Upper lobe of left lung (tissue), 6 donors: ENCODE data around the gene MLLT1. TPM values are rescaled to one million over a fixed set of nuclear protein-coding genes. Genes with fewer than 3 reads are reported as not detected.

ENCODE experiments used
- ATAC-seq, 2 donors: fragments of 200-7000 bp; cut with Tn5 transposase; one replicate each; pipeline ENCODE4 v1.9.1; 2022; ENCODE audit warnings: mild to moderate bottlenecking in 2 of 2, moderate library complexity in 2 of 2; ENCODE audit not compliant: low FRiP score in 2 of 2
- DNase-seq, 2 donors: peaks; one replicate each; pipeline ENCODE4 v3.0.0-alpha.2; 2019 to 2020
- H3K27ac ChIP-seq, 4 donors: fragments of 200-600 bp; sonication (generic); one replicate each; pipeline ENCODE4 v1.5.1; 2016 to 2019
- H3K27me3 ChIP-seq, 4 donors: fragments of 200-600 bp; sonication (generic); one replicate each; pipeline ENCODE4 v1.5.1; 2017 to 2019
- H3K36me3 ChIP-seq, 4 donors: fragments of 200-600 bp; sonication (generic); one replicate each; pipeline ENCODE4 v1.5.1; 2016 to 2019
- H3K4me1 ChIP-seq, 4 donors: fragments of 200-600 bp; sonication (generic); one replicate each; pipeline ENCODE4 v1.5.1; 2018 to 2019
- H3K4me3 ChIP-seq, 4 donors: fragments of 200-600 bp; sonication (generic); one replicate each; pipeline ENCODE4 v1.5.1; 2017 to 2019; ENCODE audit warnings: mild to moderate bottlenecking in 2 of 4, moderate library complexity in 1 of 4
- H3K9me3 ChIP-seq, 4 donors: fragments of 200-600 bp; sonication (generic); one replicate each; pipeline ENCODE4 v1.5.1; 2018 to 2019
- EP300 ChIP-seq, 4 donors: sonication (generic); formaldehyde crosslinking; IDR thresholded peaks; one replicate each; pipeline ENCODE4 v1.5.1; 2017; ENCODE audit warnings: antibody characterized with exemption in 4 of 4, control low read depth in 2 of 4
- POLR2A ChIP-seq, 4 donors: fragments of 450-650 bp; IDR thresholded peaks; one replicate each; pipeline ENCODE4 v1.5.1; 2016 to 2017; ENCODE audit warnings: antibody characterized with exemption in 4 of 4, mild to moderate bottlenecking in 2 of 4
- POLR2AphosphoS5 ChIP-seq, 2 donors: sonication (generic); formaldehyde crosslinking; IDR thresholded peaks; one replicate each; pipeline ENCODE4 v1.5.1; 2017; ENCODE audit warnings: antibody characterized with exemption in 2 of 2
- WGBS, 2 donors: methylation state at CpG; one replicate each; pipeline ENCODE4 v1.1.5; 2017 to 2018; 5-methylcytosine and 5-hydroxymethylcytosine counted together
- total RNA-seq, 6 donors: library from RNA; depleted of rRNA in 4 of 6; stranded (reverse); fragments of >200 nt in 4 of 6; gene quantifications; one replicate each; pipeline versions ENCODE4 v1.1.0 to v1.2.1, GENCODE V29; 2016 to 2021
- TF ChIP-seq, protein P1 (sequence below), 6 experiments: fragments of 450-650 bp in 4 of 6; fragments of 200-600 bp in 2 of 6; sonication (generic) in 2 of 6; IDR thresholded peaks; one replicate each; pipeline ENCODE4 v1.5.1; 2016 to 2019; ENCODE audit warnings: antibody characterized with exemption in 6 of 6
- donor health status: DM: no; HTN: no; CAD: no; lungs with moderate emphysema.
- donor health status: DM: no; HTN: yes; CAD: no; lungs with severe emphysema.

The MLLT1 gene
- total RNA-seq, 6 donors from 2014 or later = 22.1 to 98.9 (median 49.3) TPM

DNA sequence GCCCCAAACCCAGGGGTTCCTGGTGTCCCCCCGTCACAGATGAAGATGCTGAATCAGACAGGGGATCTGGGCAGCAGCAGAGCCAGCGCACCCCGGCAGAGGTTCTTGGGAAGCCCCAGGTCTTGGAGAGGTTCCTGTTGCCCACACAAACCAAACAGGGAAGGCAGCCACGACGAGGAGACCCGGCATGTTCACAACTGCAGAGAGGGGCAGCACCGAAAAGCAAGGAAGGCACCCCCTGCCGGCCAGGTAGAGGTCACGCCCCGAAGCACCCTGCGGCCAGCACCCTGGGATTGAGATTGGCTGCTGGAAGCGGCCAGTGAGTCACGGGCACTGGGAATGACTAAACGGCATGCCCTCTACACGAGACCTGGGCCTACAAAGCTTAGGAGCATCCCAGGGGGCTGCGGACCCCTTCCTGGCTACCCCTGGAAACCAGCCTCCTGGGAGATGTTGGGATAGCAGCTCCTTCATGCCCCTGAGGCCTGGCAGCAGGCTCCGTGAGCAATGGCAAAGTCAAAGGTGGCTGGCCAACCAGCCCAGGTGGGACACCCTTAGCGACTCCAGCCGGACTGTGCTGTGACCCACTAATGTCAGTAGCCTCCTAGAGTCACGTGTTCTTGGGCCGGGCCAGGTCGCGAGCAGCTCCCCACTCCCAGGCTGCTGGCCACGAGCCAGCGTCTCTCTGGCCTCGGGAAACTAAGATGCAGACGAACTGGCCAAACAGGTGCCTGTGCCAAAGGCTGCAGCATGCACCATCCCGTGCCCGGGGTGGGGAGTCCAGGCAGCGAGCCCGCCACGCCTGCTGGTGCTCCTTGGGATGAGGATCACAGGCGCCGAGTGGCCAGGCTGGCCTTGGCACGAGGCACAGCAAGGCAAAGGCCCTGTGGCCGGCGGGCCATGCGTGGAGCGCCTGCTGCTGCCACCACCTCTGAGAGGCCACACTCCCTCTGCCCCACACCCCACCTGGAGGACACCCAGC lies 43.2 kb downstream of the MLLT1 start:
- Histone ChIP-seq H3K27ac (peak overlapping the region; percentile 88 to 92 (median 89)), H3K4me1 (peaks cover 91 to 98% (median 94%) of the 10 kb centered on the region in 4 donors), H3K27me3 (no peaks in the 10 kb centered on the region), H3K36me3 (no peaks in the 10 kb centered on the region), H3K4me3 (no peak overlapping the region), H3K9me3 (no peaks in the 10 kb centered on the region)
- WGBS, 2 donors = 51 to 53% methylated on average over 4 to 36 of the region's 39 CpGs
- ATAC-seq (peak in 1 of 2 donors; percentile 60), DNase-seq (peak; percentile 91 to 95)
- TF ChIP-seq, protein P1, sequence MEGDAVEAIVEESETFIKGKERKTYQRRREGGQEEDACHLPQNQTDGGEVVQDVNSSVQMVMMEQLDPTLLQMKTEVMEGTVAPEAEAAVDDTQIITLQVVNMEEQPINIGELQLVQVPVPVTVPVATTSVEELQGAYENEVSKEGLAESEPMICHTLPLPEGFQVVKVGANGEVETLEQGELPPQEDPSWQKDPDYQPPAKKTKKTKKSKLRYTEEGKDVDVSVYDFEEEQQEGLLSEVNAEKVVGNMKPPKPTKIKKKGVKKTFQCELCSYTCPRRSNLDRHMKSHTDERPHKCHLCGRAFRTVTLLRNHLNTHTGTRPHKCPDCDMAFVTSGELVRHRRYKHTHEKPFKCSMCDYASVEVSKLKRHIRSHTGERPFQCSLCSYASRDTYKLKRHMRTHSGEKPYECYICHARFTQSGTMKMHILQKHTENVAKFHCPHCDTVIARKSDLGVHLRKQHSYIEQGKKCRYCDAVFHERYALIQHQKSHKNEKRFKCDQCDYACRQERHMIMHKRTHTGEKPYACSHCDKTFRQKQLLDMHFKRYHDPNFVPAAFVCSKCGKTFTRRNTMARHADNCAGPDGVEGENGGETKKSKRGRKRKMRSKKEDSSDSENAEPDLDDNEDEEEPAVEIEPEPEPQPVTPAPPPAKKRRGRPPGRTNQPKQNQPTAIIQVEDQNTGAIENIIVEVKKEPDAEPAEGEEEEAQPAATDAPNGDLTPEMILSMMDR (IDR thresholded peaks at IDR 0.05) = peak in 1 of 6 experiments; percentile 3
- TF ChIP-seq POLR2AphosphoS5 (IDR thresholded peaks at IDR 0.05) (peak in 1 of 2 donors; percentile 58), POLR2A (IDR thresholded peaks at IDR 0.05) (no peak), EP300 (IDR thresholded peaks at IDR 0.05) (peak in 1 of 4 donors; percentile 53)

- Histone ChIP-seq H3K4me1 (peaks cover 82 to 95% (median 90%) of the 10 kb centered on the region in 4 donors), H3K27ac (peak overlapping the region; percentile 88 to 92 (median 89)), H3K36me3 (peaks cover 0 to 4% (median 2%) of the 10 kb centered on the region in 4 donors), H3K27me3 (no peaks in the 10 kb centered on the region), H3K4me3 (no peak overlapping the region), H3K9me3 (no peaks in the 10 kb centered on the region)
- WGBS, 2 donors = 80 to 81% methylated on average over 25 to 26 of the region's 26 CpGs
- peak in 1 of 2 donors; percentile 58 for DNase-seq
- ATAC-seq = no peak
- TF ChIP-seq EP300 (IDR thresholded peaks at IDR 0.05) = no peak
- no peak for TF ChIP-seq POLR2A (IDR thresholded peaks at IDR 0.05)
- TF ChIP-seq, protein P1 (IDR thresholded peaks at IDR 0.05) = no peak
- TF ChIP-seq POLR2AphosphoS5 (IDR thresholded peaks at IDR 0.05) = no peak
Measured at GRCh38 chr19:6235031-6235951, 44.5 kb downstream of the MLLT1 start.

DNA sequence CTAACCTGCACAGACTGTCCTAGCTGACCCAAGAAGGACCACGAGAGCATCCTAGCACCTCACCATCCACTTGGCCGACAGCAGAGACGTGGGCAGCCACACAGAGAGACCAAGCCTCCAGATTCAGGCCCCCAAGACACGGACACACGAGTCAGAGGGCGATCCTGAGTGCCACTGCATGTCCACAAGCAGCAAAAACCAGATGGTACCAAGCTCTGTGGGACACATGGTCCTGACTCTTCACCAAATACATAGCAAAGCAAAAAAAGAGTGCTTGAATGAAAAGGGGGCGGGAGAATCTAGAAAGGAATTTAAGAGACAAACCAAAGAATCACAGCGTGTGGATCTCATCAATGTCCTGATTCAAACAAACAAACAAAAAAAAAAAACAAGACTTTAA lies 45.2 kb downstream of the MLLT1 start:
- H3K27me3 ChIP-seq = no peaks in the 10 kb centered on the region
- H3K4me1 ChIP-seq = peaks cover 74 to 94% (median 83%) of the 10 kb centered on the region in 4 donors
- no peaks in the 10 kb centered on the region for H3K9me3 ChIP-seq
- H3K36me3 ChIP-seq = peaks cover 0 to 11% (median 9%) of the 10 kb centered on the region in 4 donors
- 55 to 58% methylated on average over 7 to 8 of the region's 8 CpGs for WGBS, 2 donors
- no peak for ATAC-seq
- DNase-seq = no peak
- no peak overlapping the region for H3K4me3 ChIP-seq
- peak overlapping the region; percentile 88 to 92 (median 89) for H3K27ac ChIP-seq
- no peak for TF ChIP-seq POLR2AphosphoS5 (IDR thresholded peaks at IDR 0.05)
- TF ChIP-seq, protein P1 (IDR thresholded peaks at IDR 0.05) = no peak
- no peak for TF ChIP-seq EP300 (IDR thresholded peaks at IDR 0.05)
- TF ChIP-seq POLR2A (IDR thresholded peaks at IDR 0.05) = no peak

GRCh38 chr19:6233827-6234511 lies 45.8 kb downstream of the MLLT1 start:
- Histone ChIP-seq H3K36me3 (peaks cover 0 to 12% (median 10%) of the 10 kb centered on the region in 4 donors), H3K27me3 (no peaks in the 10 kb centered on the region), H3K4me1 (peaks cover 68 to 93% (median 79%) of the 10 kb centered on the region in 4 donors), H3K4me3 (peak overlapping the region in 1 of 4 donors; percentile 28), H3K27ac (peak overlapping the region; percentile 88 to 92 (median 89)), H3K9me3 (no peaks in the 10 kb centered on the region)
- peak; percentile 33 to 78 for ATAC-seq
- WGBS, 2 donors = 0 to 23% methylated on average over 4 to 21 of the region's 21 CpGs
- DNase-seq = peak; percentile 83 to 95
- TF ChIP-seq POLR2AphosphoS5 (IDR thresholded peaks at IDR 0.05) = peak; percentile 81 to 85
- peak in 3 of 4 donors; percentile 17 to 92 (median 92) for TF ChIP-seq EP300 (IDR thresholded peaks at IDR 0.05)
- TF ChIP-seq POLR2A (IDR thresholded peaks at IDR 0.05) = no peak
- TF ChIP-seq, protein P1 (IDR thresholded peaks at IDR 0.05) = peak in 1 of 6 experiments; percentile 10
